ENCODE data around the gene PDE8A.

- TF ChIP-seq RAD21 (CRISPR knock-in tag; IDR thresholded peaks at IDR 0.05) (no peak), ZNF776 (CRISPR knock-in tag; IDR thresholded peaks at IDR 0.05) (no peak), THAP7 (CRISPR knock-in tag; IDR thresholded peaks at IDR 0.05) (no peak), EZH2 (conservative IDR thresholded peaks at IDR 0.05; ENCODE audit: low read depth, low read length) (no peak), ZNF121 (CRISPR knock-in tag; IDR thresholded peaks at IDR 0.05) (no peak), ZNF160 (CRISPR knock-in tag; IDR thresholded peaks at IDR 0.05) (no peak), CTCF (CRISPR knock-in tag; IDR thresholded peaks at IDR 0.05) (no peak)
- TF ChIP-seq, protein P1, sequence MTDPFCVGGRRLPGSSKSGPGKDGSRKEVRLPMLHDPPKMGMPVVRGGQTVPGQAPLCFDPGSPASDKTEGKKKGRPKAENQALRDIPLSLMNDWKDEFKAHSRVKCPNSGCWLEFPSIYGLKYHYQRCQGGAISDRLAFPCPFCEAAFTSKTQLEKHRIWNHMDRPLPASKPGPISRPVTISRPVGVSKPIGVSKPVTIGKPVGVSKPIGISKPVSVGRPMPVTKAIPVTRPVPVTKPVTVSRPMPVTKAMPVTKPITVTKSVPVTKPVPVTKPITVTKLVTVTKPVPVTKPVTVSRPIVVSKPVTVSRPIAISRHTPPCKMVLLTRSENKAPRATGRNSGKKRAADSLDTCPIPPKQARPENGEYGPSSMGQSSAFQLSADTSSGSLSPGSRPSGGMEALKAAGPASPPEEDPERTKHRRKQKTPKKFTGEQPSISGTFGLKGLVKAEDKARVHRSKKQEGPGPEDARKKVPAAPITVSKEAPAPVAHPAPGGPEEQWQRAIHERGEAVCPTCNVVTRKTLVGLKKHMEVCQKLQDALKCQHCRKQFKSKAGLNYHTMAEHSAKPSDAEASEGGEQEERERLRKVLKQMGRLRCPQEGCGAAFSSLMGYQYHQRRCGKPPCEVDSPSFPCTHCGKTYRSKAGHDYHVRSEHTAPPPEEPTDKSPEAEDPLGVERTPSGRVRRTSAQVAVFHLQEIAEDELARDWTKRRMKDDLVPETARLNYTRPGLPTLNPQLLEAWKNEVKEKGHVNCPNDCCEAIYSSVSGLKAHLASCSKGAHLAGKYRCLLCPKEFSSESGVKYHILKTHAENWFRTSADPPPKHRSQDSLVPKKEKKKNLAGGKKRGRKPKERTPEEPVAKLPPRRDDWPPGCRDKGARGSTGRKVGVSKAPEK (CRISPR knock-in tag; IDR thresholded peaks at IDR 0.05; ENCODE audit: borderline replicate concordance), result no peak
Observed at GRCh38 chr15:84983711-84984110, 2.1 kb downstream of the PDE8A start.
